T47D (cell line): ENCODE data around the gene KRT35.
A peak's percentile ranks its signal among the peaks of the same experiment; 100 is the strongest.

Experiments
- DNase-seq, 2 experiments: peaks; one replicate each; pipeline versions ENCODE4 v3.0.0 to v3.0.0-alpha.2; 2011 to 2012; ENCODE audit warnings: low read depth in 1 of 2, low spot score in 1 of 2
- JUND ChIP-seq: IDR thresholded peaks from 2 replicates; pipeline ENCODE4 v1.6.1; 2012; ENCODE audit warnings: low read depth
- in situ Hi-C: cut with HindIII; loops from 2 replicates; pipeline ENCODE4 v1.10.0; 2016; ENCODE audit warnings: low sequenced_read_pairs, low pct_unique_long_range_greater_than_20kb

KRT35 gene

GRCh38 chr17:41507315-41507880 is 26.4 kb upstream of the KRT35 start:
- TF ChIP-seq JUND = no peak
- in situ Hi-C loops = no loop called here
- peak in 1 of 2 experiments; percentile 76 for DNase-seq

GRCh38 chr17:41505809-41506767 is 25.1 kb upstream of the KRT35 start:
- DNase-seq = peak in 1 of 2 experiments; percentile 95
- TF ChIP-seq JUND = no peak
- in situ Hi-C loops = no loop called here

- in situ Hi-C loops = no loop called here
- no peak for DNase-seq
- TF ChIP-seq JUND = no peak
Measured at GRCh38 chr17:41505007-41505808, 24.3 kb upstream of the KRT35 start, which contains the start of gene KRT13. Gene KRT13, minus strand, starts transcription at chr17:41505612. Its CDS starts 62 bp downstream, at chr17:41505550.

- no peak for TF ChIP-seq JUND
- no peak for DNase-seq
- in situ Hi-C loops = no loop called here
Measured at GRCh38 chr17:41504246-41504977, 23.5 kb upstream of the KRT35 start.

GRCh38 chr17:41503202-41503601 is 22.3 kb upstream of the KRT35 start:
- in situ Hi-C loops = no loop called here
- no peak for TF ChIP-seq JUND
- DNase-seq = no peak

DNA sequence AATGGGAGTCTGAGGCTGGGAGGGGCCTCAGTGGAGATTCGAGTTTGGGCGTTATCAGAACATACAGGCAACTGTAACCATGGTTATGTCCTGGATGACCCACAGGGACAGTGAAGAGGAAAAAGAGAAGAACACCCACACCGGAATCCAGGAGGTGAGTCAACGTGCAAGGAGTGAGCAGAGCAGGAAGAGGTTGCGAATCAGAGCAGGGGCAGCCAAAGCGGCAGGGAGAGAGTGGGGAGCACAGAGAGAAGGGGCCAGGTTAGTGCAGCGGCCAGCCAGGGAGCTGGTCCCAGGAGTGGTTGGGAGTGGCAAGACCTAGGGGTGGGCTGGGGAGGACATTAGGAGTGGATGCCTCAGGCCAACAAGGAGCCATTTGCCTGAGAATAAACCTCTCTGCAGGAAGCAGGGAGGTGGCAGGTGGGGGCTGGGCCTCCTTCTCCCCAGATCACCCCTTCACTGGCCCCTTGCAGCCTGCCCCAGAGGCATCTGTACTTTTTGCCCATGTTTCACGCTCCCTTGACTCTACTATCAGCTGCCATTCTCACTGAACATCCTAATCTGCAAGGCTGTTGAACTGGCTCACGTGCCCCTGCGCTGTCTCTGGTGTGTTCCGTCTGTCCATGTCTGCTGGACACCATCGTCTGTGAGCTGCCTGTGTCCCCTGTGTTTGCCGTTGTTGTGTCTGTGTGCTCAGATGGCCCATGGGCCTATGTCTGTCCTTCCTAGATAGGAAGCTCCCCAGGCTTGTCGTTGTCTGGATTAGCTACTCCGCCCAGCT is 19.4 kb upstream of the KRT35 start:
- no peak for DNase-seq
- no peak for TF ChIP-seq JUND
- in situ Hi-C loops = no loop called here

DNA sequence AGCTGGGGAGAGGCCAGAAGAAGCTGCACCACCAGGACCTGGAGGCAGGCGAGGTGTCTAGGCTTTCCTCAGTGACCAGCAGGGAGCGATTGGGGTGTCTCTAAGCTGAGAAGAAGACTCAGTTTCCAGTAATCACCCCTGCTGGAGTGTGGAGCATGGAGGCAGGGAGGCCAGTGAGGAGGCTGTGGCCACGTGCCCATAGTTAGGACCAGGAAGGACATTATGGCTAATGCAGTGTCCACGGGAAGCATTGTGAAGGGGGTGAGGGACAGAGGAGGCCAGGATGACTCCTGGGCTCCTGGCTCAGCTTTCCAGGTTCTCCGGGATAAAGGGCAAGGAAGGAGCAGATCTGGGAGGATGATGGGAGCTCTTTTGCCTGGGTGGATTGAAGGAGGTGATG is 18.8 kb upstream of the KRT35 start:
- in situ Hi-C loops = no loop called here
- DNase-seq = no peak
- no peak for TF ChIP-seq JUND

GRCh38 chr17:41498276-41498675 is 17.3 kb upstream of the KRT35 start:
- no peak for TF ChIP-seq JUND
- in situ Hi-C loops = no loop called here
- no peak for DNase-seq

DNA sequence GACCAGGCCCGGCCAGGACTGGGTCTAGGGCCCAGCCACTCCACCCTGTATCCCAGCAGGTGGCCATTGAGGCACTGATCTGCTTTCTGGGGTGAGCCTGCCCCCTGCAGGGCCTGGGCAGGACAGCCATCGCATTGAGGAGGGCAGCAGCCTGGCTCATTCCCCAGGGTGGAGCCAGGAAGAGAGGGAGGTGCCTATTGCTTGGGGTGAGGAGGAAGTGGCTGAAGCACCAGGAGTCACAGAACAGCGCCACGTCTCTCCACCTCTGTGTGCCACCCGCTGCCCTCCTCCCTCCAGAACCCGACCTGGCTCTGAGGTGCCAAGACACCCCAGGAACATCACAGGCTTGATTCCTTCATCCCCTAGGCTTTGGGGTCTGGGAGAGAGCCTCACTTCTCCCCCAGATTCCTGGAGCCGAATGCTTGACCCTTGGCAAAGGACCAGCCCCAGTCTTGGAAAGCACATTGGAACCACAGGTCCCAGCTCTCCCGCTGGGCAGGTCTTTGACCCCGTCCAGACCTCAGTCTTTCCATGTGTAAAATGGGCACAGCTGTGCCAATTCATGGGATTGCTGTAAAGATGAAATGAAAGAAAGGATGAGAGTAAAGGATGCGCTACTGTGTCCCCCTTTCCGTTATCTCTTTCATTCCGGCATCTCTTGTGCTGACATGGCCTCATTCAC is 16.0 kb upstream of the KRT35 start:
- in situ Hi-C loops = no loop called here
- TF ChIP-seq JUND = no peak
- peak; percentile 82 to 99 for DNase-seq

GRCh38 chr17:41494524-41494923 is 13.6 kb upstream of the KRT35 start:
- in situ Hi-C loops = no loop called here

DNA sequence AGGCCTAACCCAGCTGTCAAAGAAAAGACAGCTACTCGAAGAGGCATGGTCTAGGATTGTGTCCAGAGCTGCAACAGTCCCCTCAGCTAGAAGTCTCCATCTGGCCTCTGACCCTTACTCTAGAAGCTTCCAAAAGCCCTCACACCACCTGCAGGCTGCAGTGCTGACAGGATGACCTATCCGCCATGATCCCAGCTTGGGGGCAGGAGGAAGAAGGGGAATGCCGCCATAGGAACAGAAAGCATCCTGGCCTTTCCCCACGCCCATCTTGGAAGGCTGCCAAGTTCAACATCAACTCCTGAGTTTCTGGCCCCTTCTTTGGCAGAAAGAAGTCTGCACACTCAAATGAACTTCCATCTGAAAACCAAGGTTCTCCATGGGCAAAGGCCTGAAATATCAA is 11.8 kb upstream of the KRT35 start:
- in situ Hi-C loops = no loop called here
- no peak for TF ChIP-seq JUND
- DNase-seq = peak in 1 of 2 experiments; percentile 66

More at GRCh38 chr17:41494524-41494923, 13.6 kb upstream of the KRT35 start:
- no peak for TF ChIP-seq JUND
- no peak for DNase-seq
